Naive B cell (primary cell): Measurements from ENCODE around the gene IL17RD. TPM values are rescaled to one million over a fixed set of nuclear protein-coding genes. Genes with fewer than 3 reads are reported as not detected.

Experiments used
- ATAC-seq, 2 donors: fragments of 150-1000 bp; cut with Tn5 transposase; 2 replicates each; pipeline ENCODE4 v1.10.0; 2021; ENCODE audit warnings: low read depth in 2 of 2, mild to moderate bottlenecking in 2 of 2, moderate library complexity in 2 of 2
- DNase-seq: peaks from one replicate; pipeline ENCODE4 v3.0.0; 2022
- H3K27ac Mint-ChIP-seq, 6 donors: one replicate each; pipeline ENCODE4 v1.8.0; 2020 to 2022; ENCODE audit warnings: mild to moderate bottlenecking in 6 of 6, mixed read lengths in 6 of 6, moderate library complexity in 5 of 6, inconsistent platforms in 2 of 6
- H3K27me3 Mint-ChIP-seq, 3 donors: one replicate each; pipeline ENCODE4 v1.8.0; 2021 to 2022; ENCODE audit warnings: mixed read lengths in 3 of 3, mild to moderate bottlenecking in 1 of 3
- H3K36me3 Mint-ChIP-seq, 2 donors: one replicate each; pipeline ENCODE4 v1.8.0; 2020 to 2022; ENCODE audit warnings: mixed read lengths in 2 of 2, inconsistent platforms in 1 of 2, mild to moderate bottlenecking in 1 of 2
- H3K4me1 Mint-ChIP-seq, 3 donors: one replicate each; pipeline ENCODE4 v1.8.0; 2020 to 2022; ENCODE audit warnings: mixed read lengths in 3 of 3, inconsistent platforms in 1 of 3, mild to moderate bottlenecking in 1 of 3, moderate library complexity in 1 of 3
- H3K4me3 Mint-ChIP-seq, 8 donors: one replicate each; pipeline ENCODE4 v1.8.0; 2020 to 2022; ENCODE audit warnings: mild to moderate bottlenecking in 8 of 8, mixed read lengths in 8 of 8, moderate library complexity in 8 of 8, inconsistent platforms in 2 of 8
- H3K9me3 Mint-ChIP-seq, 7 donors: one replicate each; pipeline ENCODE4 v1.8.0; 2020 to 2022; ENCODE audit warnings: mixed read lengths in 7 of 7, mild to moderate bottlenecking in 5 of 7, inconsistent platforms in 2 of 7, moderate library complexity in 1 of 7
- polyA plus RNA-seq, 6 donors: library from polyadenylated mRNA; unstranded; fragments of 300-500 nt; fragmentation: Illumina TruSeq; gene quantifications; one replicate each; pipeline ENCODE4 v1.2.3, GENCODE V29; 2021; ENCODE audit warnings: low read depth in 6 of 6

IL17RD gene
- polyA plus RNA-seq, 6 donors from 2014 or later, result not detected

- peaks cover 31 to 67% (median 52%) of the 10 kb centered on the region in 3 donors for H3K27me3 Mint-ChIP-seq
- peak overlapping the region in 1 of 6 donors; percentile 49 for H3K27ac Mint-ChIP-seq
- H3K9me3 Mint-ChIP-seq, result no peaks in the 10 kb centered on the region
- no peak for DNase-seq
- peaks cover 5 to 11% (median 11%) of the 10 kb centered on the region in 3 donors for H3K4me1 Mint-ChIP-seq
- no peaks in the 10 kb centered on the region for H3K36me3 Mint-ChIP-seq
- H3K4me3 Mint-ChIP-seq, result no peak overlapping the region
- ATAC-seq, result no peak
These were observed 10.5 kb downstream of the IL17RD start for GRCh38 chr3:57154470-57155309.

GRCh38 chr3:57152151-57153143, 12.7 kb downstream of the IL17RD start:
- no peaks in the 10 kb centered on the region for H3K9me3 Mint-ChIP-seq
- H3K27me3 Mint-ChIP-seq, result peaks cover 26 to 73% (median 55%) of the 10 kb centered on the region in 3 donors
- H3K4me1 Mint-ChIP-seq, result no peaks in the 10 kb centered on the region
- ATAC-seq, result no peak
- DNase-seq, result no peak
- peak overlapping the region in 2 of 6 donors; percentile 17 to 53 for H3K27ac Mint-ChIP-seq
- H3K4me3 Mint-ChIP-seq, result no peak overlapping the region
- no peaks in the 10 kb centered on the region for H3K36me3 Mint-ChIP-seq

- DNase-seq (no peak), ATAC-seq (no peak)
- H3K9me3 Mint-ChIP-seq, result no peaks in the 10 kb centered on the region
- H3K36me3 Mint-ChIP-seq, result no peaks in the 10 kb centered on the region
- peaks cover 26 to 66% (median 48%) of the 10 kb centered on the region in 3 donors for H3K27me3 Mint-ChIP-seq
- H3K27ac Mint-ChIP-seq, result peak overlapping the region in 2 of 6 donors; percentile 4 to 53
- H3K4me3 Mint-ChIP-seq, result no peak overlapping the region
- no peaks in the 10 kb centered on the region for H3K4me1 Mint-ChIP-seq
These were observed 13.4 kb downstream of the IL17RD start for GRCh38 chr3:57151749-57152148.

GRCh38 chr3:57151021-57151449, 14.1 kb downstream of the IL17RD start:
- no peaks in the 10 kb centered on the region for H3K9me3 Mint-ChIP-seq
- ATAC-seq (no peak), DNase-seq (no peak)
- H3K27ac Mint-ChIP-seq, result no peak overlapping the region
- peaks cover 25 to 59% (median 41%) of the 10 kb centered on the region in 3 donors for H3K27me3 Mint-ChIP-seq
- no peak overlapping the region for H3K4me3 Mint-ChIP-seq
- no peaks in the 10 kb centered on the region for H3K36me3 Mint-ChIP-seq
- no peaks in the 10 kb centered on the region for H3K4me1 Mint-ChIP-seq

- Mint-ChIP-seq H3K27ac (no peak overlapping the region), H3K36me3 (no peaks in the 10 kb centered on the region), H3K27me3 (peaks cover 18 to 51% (median 38%) of the 10 kb centered on the region in 3 donors), H3K9me3 (no peaks in the 10 kb centered on the region), H3K4me1 (no peaks in the 10 kb centered on the region), H3K4me3 (no peak overlapping the region)
- no peak for ATAC-seq
- DNase-seq, result no peak
These were observed 15.0 kb downstream of the IL17RD start for GRCh38 chr3:57150113-57150581.

- H3K27ac Mint-ChIP-seq, result no peak overlapping the region
- no peaks in the 10 kb centered on the region for H3K9me3 Mint-ChIP-seq
- H3K27me3 Mint-ChIP-seq, result peaks cover 23 to 54% (median 47%) of the 10 kb centered on the region in 3 donors
- H3K4me1 Mint-ChIP-seq, result peaks cover 0 to under 1% (median 0%) of the 10 kb centered on the region in 3 donors
- no peaks in the 10 kb centered on the region for H3K36me3 Mint-ChIP-seq
- no peak for ATAC-seq
- no peak overlapping the region for H3K4me3 Mint-ChIP-seq
- no peak for DNase-seq
These were observed 18.1 kb downstream of the IL17RD start for GRCh38 chr3:57147071-57147470.

- no peaks in the 10 kb centered on the region for H3K9me3 Mint-ChIP-seq
- no peak for DNase-seq
- no peaks in the 10 kb centered on the region for H3K36me3 Mint-ChIP-seq
- H3K4me1 Mint-ChIP-seq, result peaks cover 0 to 5% (median 0%) of the 10 kb centered on the region in 3 donors
- no peak for ATAC-seq
- H3K27me3 Mint-ChIP-seq, result peaks cover 22 to 48% (median 47%) of the 10 kb centered on the region in 3 donors
- no peak overlapping the region for H3K4me3 Mint-ChIP-seq
- no peak overlapping the region for H3K27ac Mint-ChIP-seq
These were observed 19.3 kb downstream of the IL17RD start for GRCh38 chr3:57145852-57146251.

GRCh38 chr3:57144952-57145351, 20.2 kb downstream of the IL17RD start:
- Mint-ChIP-seq H3K27ac (peak overlapping the region in 1 of 6 donors; percentile 43), H3K27me3 (peaks cover 24 to 43% (median 40%) of the 10 kb centered on the region in 3 donors), H3K9me3 (no peaks in the 10 kb centered on the region), H3K4me3 (no peak overlapping the region), H3K36me3 (no peaks in the 10 kb centered on the region), H3K4me1 (peaks cover 0 to 5% (median 0%) of the 10 kb centered on the region in 3 donors)
- DNase-seq (no peak), ATAC-seq (no peak)

GRCh38 chr3:57143886-57144459, 21.2 kb downstream of the IL17RD start:
- no peaks in the 10 kb centered on the region for H3K9me3 Mint-ChIP-seq
- no peak overlapping the region for H3K27ac Mint-ChIP-seq
- no peaks in the 10 kb centered on the region for H3K36me3 Mint-ChIP-seq
- no peak for DNase-seq
- H3K27me3 Mint-ChIP-seq, result peaks cover 25 to 37% (median 33%) of the 10 kb centered on the region in 3 donors
- peaks cover 0 to 5% (median 0%) of the 10 kb centered on the region in 3 donors for H3K4me1 Mint-ChIP-seq
- no peak overlapping the region for H3K4me3 Mint-ChIP-seq
- no peak for ATAC-seq

- ATAC-seq (no peak), DNase-seq (no peak)
- Mint-ChIP-seq H3K36me3 (peaks cover 0 to 3% of the 10 kb centered on the region in 2 donors), H3K4me1 (peaks cover 0 to 5% (median 0%) of the 10 kb centered on the region in 3 donors), H3K9me3 (no peaks in the 10 kb centered on the region), H3K27ac (no peak overlapping the region), H3K4me3 (no peak overlapping the region), H3K27me3 (peaks cover 35 to 43% (median 40%) of the 10 kb centered on the region in 3 donors)
These were observed 22.8 kb downstream of the IL17RD start for GRCh38 chr3:57142411-57142723.

GRCh38 chr3:57141719-57142410, 23.3 kb downstream of the IL17RD start:
- no peak overlapping the region for H3K4me3 Mint-ChIP-seq
- H3K27ac Mint-ChIP-seq, result no peak overlapping the region
- DNase-seq, result no peak
- H3K27me3 Mint-ChIP-seq, result peaks cover 35 to 48% (median 44%) of the 10 kb centered on the region in 3 donors
- no peaks in the 10 kb centered on the region for H3K9me3 Mint-ChIP-seq
- H3K4me1 Mint-ChIP-seq, result peaks cover 0 to 5% (median 0%) of the 10 kb centered on the region in 3 donors
- ATAC-seq, result no peak
- peaks cover 0 to 3% of the 10 kb centered on the region in 2 donors for H3K36me3 Mint-ChIP-seq

- H3K36me3 Mint-ChIP-seq, result peaks cover 0 to 3% of the 10 kb centered on the region in 2 donors
- no peak for ATAC-seq
- no peak overlapping the region for H3K27ac Mint-ChIP-seq
These were observed 24.3 kb downstream of the IL17RD start for GRCh38 chr3:57140894-57141293.

More at GRCh38 chr3:57140894-57141293, 24.3 kb downstream of the IL17RD start:
- Mint-ChIP-seq H3K9me3 (no peaks in the 10 kb centered on the region), H3K4me1 (peaks cover 0 to 5% (median 0%) of the 10 kb centered on the region in 3 donors), H3K27me3 (peaks cover 35 to 49% (median 44%) of the 10 kb centered on the region in 3 donors), H3K4me3 (no peak overlapping the region)
- no peak for DNase-seq
